HG02852 (cell line): ENCODE data around the gene CENPN.

Experiments used
- ATAC-seq: cut with Tn5 transposase; IDR thresholded peaks from one replicate; pipeline ENCODE4 v1.9.1; 2021; ENCODE audit warnings: mild to moderate bottlenecking, moderate library complexity; ENCODE audit not compliant: unreplicated experiment

The CENPN gene, protein sequence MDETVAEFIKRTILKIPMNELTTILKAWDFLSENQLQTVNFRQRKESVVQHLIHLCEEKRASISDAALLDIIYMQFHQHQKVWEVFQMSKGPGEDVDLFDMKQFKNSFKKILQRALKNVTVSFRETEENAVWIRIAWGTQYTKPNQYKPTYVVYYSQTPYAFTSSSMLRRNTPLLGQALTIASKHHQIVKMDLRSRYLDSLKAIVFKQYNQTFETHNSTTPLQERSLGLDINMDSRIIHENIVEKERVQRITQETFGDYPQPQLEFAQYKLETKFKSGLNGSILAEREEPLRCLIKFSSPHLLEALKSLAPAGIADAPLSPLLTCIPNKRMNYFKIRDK

GRCh38 chr16:81006813-81007695, at the start of gene CENPN, which contains the start of gene CMC2:
TSS of gene CENPN (plus strand) at chr16:81007214. CDS start at chr16:81011940, 4,726 bp downstream.
TSS of gene CMC2 (minus strand) at chr16:81006885. CDS start at chr16:80997394, 9,491 bp downstream.
- peak; percentile 87 for ATAC-seq

- ATAC-seq, result no peak
Measured at GRCh38 chr16:80958284-80958683, 48.7 kb upstream of the CENPN start.

- no peak for ATAC-seq
Measured at GRCh38 chr16:80962879-80963278, 44.1 kb upstream of the CENPN start.

GRCh38 chr16:80964351-80964750, 42.7 kb upstream of the CENPN start:
- ATAC-seq, result no peak

- ATAC-seq, result no peak
Measured at GRCh38 chr16:80966617-80967016, 40.4 kb upstream of the CENPN start.

GRCh38 chr16:80968386-80969113, 38.5 kb upstream of the CENPN start:
- no peak for ATAC-seq

DNA sequence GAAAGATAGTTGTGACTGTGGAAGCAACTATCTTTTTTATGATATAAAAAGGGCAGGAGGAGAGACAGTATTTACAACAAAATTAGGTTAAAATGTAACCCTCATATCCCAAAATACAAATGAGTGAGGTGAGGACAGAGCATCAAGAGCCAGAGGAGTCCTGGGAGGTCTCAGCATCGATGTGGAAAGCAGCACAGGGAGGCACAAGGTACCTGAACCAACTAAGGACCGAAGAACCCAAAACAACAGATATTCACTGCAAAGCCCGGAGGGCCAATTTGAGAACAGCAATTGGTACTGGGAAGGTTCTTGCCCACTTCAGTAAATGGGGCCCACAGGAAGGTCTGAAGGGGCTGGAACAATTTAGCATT, 37.9 kb upstream of the CENPN start:
- no peak for ATAC-seq

- ATAC-seq, result peak; percentile 76
Measured at GRCh38 chr16:80971819-80972218, 35.2 kb upstream of the CENPN start.

DNA sequence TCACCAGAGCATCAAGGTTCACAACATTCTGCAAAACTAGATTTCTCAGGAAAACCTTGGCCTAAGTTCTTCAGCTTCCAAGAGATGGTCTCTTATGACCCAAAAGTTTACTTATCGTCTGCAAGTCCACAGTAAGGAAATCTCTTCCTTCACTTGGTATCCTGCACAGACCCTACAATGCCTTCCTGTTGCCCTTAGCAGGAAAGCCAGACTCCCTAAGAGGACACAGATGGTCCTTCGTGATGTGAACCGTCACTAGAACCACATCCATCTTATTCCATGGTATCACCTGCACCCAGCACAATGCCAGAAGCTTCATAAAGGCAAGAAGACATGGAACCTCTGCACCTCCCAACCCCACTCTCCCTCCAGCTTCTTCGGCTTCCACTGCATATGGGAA, 34.4 kb upstream of the CENPN start:
- ATAC-seq, result no peak

- no peak for ATAC-seq
Measured at GRCh38 chr16:80973991-80974390, 33.0 kb upstream of the CENPN start.

DNA sequence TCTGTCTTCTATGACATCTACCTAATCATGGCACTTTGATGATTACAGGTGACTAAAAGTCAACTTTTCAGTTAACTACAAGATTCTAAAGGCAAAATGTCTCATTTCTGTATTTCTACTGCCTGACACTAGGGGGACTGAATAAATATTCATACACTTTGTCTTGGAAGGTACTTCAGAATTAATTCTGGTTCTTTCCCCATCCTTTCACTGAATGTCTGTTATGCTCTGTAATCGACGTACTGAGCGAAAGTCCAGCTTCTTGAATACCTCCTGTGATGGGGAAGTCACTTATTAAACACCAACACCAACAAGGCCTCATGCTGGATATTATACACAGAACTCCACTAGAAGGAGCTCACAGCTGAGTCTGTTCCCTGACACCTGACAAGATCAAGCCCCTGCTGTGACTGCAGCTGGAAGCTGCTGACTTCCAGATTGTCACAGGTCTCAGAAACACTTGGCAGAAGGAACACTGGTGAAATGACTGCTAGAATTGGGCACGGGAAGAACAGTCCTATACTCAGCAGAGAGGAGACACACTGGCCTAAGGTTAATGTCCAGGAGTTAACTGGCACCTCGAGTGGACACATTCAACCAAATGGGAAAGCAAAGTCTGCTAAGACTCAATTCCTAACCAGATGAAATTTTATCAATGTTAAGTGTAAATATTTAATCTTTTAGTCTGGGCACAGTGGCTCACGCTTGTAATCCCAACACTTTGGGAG, 32.2 kb upstream of the CENPN start:
- no peak for ATAC-seq

GRCh38 chr16:80976946-80977345, 30.1 kb upstream of the CENPN start:
- no peak for ATAC-seq

- no peak for ATAC-seq
Measured at GRCh38 chr16:80981103-80981502, 25.9 kb upstream of the CENPN start.

GRCh38 chr16:80982646-80983045, 24.4 kb upstream of the CENPN start:
- ATAC-seq, result no peak

DNA sequence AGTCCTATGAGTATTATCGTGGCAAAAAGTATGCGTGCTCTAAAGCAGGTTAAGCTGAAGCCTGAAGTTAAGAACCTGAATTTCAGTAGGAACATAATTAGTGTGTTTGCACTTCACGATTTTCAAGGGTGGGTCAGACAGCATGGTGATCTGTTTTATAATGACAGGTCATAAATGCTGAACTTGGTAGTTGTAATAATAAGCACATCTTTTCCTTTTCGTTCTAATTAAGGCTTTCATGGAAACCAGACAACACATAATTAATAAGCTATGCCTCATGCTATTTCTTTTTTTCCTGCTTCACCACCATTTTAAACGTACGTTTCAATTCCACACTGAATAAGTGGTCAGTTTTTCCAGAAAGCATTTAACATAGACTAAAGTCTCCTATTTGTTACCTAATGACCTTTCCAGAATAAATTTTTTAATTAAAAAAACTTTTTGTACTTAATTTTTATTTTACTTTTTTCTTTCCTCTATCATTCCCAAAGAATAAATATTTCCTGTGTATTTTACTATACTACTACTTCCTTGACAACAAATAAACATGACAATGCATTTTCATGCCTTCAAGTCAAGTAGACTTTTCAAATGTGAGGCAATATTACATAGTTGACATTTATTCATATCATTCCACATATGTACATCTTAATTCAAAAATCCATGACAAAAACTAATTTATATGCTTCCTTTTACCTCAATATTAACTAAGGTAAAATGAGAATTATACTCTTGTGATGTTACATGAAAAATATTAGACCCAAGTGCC, 22.7 kb upstream of the CENPN start:
- ATAC-seq, result no peak

DNA sequence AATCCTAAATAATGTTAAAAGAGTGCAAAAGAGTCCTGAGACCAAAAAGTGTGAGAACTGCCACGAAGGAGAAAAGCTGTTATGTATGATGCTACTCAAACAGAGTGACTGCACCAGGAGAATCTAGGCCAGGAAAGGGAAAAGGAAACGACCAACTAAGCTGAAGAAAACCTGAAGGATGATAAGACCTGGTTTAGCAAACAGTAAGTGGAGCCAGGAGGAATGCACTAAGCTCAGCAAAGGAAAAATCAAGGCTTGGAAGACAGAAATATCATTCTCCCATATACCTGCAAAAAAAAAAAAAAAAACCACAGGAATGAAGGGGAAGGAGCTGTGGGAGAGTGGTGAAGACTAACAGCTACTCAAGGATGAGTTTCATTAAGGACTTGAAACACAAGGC, 21.4 kb upstream of the CENPN start:
- no peak for ATAC-seq

DNA sequence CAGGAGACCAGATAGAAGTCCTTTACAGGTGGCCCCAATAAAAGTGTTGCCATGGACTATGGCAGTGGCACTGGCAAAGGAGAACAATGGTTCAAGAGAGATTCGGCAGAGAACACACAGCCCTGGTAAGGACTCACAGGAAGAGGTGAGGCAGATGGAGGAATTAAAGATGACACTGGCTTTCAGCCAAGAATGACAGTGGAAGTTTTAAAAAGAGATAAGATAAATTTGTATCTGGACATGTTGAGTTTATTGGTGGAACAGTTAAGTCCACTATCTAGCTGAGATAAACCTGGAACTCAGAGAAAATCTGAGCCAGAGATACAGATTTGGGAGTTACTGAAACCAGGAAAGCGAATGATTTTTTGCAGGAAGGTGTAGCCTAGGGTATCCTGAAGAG, 20.5 kb upstream of the CENPN start:
- ATAC-seq, result no peak

GRCh38 chr16:80988756-80989155, 18.3 kb upstream of the CENPN start:
- no peak for ATAC-seq

- ATAC-seq, result no peak
Measured at GRCh38 chr16:80989801-80990200, 17.2 kb upstream of the CENPN start.

GRCh38 chr16:80990577-80990976, 16.4 kb upstream of the CENPN start:
- no peak for ATAC-seq
